Erythroblast (primary cell): ENCODE measurements around the gene DDIT4L.

ENCODE experiments used
- GATA1 ChIP-seq: IDR thresholded peaks from 2 replicates; pipeline ENCODE4 v1.6.1; 2011; ENCODE audit warnings: low read depth, mild to moderate bottlenecking, control low read depth, low read length, moderate library complexity
- POLR2A ChIP-seq: IDR thresholded peaks from 2 replicates; pipeline ENCODE4 v1.6.1; 2011; ENCODE audit warnings: mild to moderate bottlenecking, low read length

DNA sequence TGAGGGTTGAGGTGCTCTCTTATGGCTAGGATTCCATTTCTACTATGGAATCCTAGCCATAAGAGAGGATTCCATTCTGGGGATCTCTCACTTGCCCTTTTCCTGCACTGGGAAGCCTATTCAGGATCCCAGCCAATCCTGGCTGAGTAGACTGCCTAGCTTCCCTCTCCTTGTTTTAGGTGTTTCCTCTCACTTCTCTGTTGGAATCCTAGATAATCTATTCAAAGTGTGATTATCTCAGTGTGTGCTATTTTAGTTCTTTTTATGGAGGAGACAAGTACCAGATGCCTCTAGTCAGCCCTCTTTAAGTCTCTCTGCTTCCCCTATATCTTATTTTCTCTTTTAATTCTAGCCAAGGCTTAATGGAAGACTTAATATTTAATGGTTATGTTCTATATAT is 34.5 kb upstream of the DDIT4L start:
- no peak for TF ChIP-seq POLR2A
- TF ChIP-seq GATA1 = no peak
